Measurements from ENCODE around the gene FSHR.

GRCh38 chr2:48932667-48933066, 221.6 kb downstream of the FSHR start:
- no peak for TF ChIP-seq TARDBP (IDR thresholded peaks at IDR 0.05)
- TF ChIP-seq FOXK2 (IDR thresholded peaks at IDR 0.05), result no peak
- no peak for TF ChIP-seq BHLHE40 (IDR thresholded peaks at IDR 0.05; ENCODE audit: borderline replicate concordance)
- no peak for TF ChIP-seq NFRKB (IDR thresholded peaks at IDR 0.05)
- TF ChIP-seq PKNOX1 (IDR thresholded peaks at IDR 0.05), result no peak
- TF ChIP-seq ARNT (IDR thresholded peaks at IDR 0.05), result no peak
- no peak for TF ChIP-seq FOXA1 (IDR thresholded peaks at IDR 0.05)
